ENCODE results near the gene UBC.
"Not testable (repeated sequence)": the region's sequence is repeated elsewhere in the genome, so short reads cannot be mapped to it uniquely, and the experiment has no call there.

The UBC gene

GRCh38 chr12:124914392-124915238 is at the start of gene UBC:
TSS of gene UBC (minus strand) at chr12:124914650. CDS start at chr12:124913771, 879 bp downstream.
- DNase-seq, result peak; percentile 94

DNA sequence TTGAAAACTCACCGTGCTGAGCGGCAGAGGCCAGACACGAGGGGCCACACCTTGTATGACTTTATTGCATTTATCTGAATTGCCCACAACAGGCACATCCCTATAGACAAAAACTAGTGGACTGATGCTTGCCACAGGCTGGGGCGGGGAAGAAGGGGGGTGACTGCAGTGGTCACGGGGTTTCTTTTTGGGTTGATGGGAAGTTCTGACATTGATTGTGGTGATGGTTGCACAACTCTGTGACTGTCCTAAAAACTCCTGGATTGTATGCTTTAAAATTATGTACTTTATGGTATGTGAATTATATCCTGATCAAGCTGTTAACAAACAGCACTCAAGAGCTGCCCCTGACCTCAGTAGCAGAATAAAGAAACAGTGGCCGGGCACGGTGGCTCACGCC is 48.8 kb upstream of the UBC start:
- DNase-seq, result no peak

DNA sequence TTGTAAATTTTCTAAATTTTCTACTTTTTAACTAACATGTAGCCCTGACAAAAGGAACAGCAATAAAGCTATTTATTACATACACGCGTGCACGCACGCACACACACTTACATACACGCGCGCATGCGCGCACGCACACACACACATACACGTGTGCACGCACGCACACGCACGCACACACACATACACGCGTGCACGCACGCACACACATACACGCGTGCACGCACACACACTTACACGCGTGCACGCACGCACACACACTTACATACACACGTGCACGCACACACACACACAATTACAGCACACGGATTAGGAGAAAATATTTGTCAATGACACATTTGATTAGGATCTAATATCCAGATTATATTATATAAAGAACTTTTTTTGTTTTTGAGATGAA is 46.6 kb upstream of the UBC start:
- no peak for DNase-seq

GRCh38 chr12:124956571-124956970 is 42.1 kb upstream of the UBC start:
- DNase-seq, result peak; percentile 49

DNA sequence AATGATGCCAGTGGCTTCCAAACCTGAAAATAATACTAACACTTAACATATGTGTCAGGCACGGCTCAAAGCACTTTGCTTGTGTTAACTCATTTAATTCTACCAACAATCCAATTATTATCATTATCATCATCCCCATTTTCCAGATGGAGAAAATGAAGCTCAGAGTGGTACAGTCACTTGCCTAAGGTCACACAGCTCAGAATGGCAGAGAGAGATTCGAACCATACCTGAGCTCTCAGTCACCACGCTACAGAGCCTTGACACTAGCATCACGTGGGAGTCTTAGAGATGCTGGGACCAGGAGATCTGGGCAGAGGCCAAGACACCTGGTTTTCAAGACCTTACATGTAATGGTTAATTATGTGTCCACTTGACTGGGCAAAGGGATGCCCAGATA is 40.3 kb upstream of the UBC start:
- DNase-seq, result no peak

DNA sequence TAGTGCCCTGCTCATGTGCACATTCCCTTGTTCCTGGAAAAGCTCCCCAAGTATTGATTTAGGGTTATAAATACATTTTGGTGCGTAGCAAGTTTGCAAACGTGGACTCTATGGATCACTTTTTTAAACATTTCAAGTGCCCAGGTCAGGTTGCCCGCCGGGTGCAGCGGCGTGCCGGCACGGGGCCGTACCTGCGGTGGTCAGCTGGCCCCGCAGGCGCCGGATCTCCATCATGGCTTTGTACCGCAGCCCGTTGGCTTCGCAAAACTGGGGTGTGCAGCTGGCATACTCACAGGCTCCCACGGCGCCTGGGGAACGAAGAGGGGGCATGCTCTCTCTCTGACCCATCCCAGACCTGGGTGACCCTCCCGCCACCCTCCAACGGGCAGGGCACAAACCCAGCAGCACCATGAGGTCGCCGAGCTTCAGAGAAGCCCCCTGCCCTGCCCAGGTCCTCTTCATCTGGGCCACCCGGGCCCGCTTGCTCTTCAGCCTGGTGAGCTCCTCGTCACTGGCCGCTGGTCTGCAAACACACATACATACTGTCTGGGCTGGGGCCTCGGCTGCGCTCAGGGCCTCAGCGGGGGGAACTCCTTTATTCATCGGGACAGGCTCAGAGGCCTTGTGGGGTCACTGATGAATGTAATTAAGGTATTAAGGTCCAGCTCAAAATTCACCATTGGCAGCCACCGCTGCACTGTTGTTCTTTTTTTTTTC is 39.4 kb upstream of the UBC start:
- no peak for DNase-seq

- DNase-seq, result peak; percentile 64
These were observed 38.4 kb upstream of the UBC start for GRCh38 chr12:124952801-124953200.

DNA sequence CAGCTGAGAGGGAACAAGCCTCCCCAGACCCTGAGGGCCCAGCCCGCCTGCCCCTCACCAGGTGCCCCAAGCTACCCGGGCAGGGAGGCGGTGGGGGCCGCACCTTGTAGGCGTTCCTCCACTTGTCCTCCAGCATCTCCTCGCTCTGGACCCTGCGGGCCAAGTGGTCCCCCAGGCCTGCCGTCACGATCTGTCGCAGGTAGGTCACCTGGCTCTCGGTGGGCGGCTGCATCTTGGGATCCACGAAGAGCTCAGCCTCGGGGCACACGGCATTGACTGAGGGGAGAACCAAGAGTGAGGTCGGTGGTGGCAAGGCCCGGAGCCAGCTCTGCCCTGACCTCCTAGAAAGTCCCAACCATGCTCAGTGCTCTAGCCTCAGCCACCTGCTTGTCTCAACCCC is 37.8 kb upstream of the UBC start:
- no peak for DNase-seq

- no peak for DNase-seq
These were observed 35.6 kb upstream of the UBC start for GRCh38 chr12:124949779-124950728.

DNA sequence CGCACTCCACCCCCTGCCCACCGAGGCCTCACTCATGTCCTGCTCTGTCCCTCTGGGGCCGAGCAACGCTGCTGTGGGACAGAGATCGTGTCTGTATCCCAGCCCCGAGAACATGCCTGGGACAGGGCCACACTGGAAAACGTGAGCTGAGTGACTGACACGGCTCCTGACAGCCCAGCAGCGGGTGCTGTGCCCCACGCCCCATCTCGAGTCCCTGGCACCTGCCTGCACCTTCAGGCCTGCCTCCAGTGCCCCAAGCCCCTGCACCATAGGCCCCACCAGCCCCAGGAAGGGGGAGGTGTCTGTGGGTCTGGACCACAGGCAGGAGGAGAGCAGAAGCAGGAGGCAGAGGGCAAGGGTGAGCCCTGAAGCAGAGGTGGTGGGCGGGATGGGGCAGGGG is 34.6 kb upstream of the UBC start:
- no peak for DNase-seq

DNA sequence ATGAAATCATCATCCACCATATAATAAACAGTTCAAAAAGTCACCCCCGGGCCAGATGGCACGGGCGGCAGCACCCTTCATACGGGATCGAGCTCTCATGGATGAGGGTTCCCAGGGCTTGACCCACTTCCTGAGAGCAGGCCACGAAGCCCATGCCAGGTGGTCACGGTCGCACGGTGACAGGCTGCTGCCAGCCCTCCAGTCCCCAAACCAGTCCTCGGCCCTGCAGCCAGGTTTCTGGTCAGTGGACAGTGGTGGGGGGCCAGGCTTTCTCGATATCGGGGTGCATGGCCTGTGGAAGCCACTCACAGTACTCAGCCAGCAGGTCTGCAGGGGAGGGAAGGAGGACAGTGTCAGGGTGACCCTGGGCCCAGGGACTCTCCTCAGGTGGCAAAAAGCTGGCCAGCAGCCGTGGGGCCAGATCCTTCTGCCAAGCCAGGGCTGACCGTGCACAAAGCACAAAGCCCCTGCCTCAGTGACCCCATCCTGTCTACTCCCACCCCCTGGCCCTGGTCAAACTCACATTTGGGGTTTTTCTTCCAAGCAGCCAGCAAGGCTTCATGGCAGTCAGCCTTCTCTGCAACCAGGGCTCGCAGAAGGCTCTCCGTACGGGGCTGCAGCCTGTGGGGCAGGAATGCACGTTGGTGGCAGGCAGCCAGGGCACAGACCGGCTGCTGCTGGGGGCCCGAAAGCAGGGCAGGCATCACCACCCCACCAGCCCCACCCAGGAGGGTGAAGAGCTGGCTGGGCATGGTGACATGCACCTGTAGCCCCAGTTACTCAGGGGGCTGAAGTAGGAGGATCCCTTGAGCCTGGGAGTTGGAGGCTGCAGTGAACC is 33.3 kb upstream of the UBC start:
- peak; percentile 53 for DNase-seq

DNA sequence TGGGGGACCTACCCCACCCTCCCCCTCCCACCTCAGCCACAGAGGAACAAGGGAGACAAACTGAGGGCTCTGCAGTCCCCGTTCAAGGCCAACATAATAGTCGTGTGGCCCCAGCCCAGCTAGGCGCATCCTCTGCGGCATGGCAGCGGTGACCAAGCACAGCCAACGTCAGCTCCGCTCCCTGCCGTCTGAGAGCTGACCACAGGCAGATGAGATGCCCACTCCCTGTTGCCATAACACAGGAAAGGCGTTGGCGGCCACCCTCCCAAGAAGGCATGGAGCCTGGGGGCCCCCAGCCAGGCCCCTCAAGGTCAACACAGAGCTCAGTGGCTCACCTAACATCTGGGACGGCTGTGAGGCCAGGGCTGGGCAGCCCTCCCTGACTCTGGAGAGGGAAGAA is 32.6 kb upstream of the UBC start:
- no peak for DNase-seq

- DNase-seq, result peak; percentile 52
These were observed 32.0 kb upstream of the UBC start for GRCh38 chr12:124946447-124946793.

DNA sequence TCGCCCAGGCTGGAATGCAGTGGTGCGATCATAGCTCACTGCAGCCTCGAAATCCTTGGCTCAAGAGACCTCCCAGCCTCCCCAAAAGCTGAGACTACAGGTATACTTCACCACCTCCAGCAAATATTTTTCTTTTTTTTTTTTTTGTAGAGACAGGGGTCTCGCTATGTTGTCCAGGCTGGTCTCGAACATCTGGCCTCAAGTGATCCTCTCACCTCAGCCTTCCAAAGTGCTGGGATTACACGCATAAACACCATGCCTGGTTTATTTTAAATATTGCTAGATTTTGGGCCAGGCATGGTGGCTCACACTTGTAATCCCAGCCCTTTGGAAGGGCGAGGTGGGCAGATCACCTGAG is 26.7 kb upstream of the UBC start:
- no peak for DNase-seq

- DNase-seq, result peak; percentile 98
These were observed 26.1 kb upstream of the UBC start for GRCh38 chr12:124940393-124941169.

DNA sequence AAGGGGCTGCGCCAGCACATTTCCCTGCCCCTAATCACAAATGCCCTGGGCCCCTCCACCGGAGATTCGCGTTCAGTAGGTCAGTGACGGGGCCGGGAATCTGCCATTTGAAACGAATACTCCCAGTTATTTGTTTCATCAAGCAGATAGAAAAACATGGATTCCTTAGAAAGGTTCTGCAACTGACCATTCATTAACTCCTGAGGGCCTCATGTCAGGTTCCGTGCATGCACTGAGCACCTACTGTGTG is 25.6 kb upstream of the UBC start:
- no peak for DNase-seq

DNA sequence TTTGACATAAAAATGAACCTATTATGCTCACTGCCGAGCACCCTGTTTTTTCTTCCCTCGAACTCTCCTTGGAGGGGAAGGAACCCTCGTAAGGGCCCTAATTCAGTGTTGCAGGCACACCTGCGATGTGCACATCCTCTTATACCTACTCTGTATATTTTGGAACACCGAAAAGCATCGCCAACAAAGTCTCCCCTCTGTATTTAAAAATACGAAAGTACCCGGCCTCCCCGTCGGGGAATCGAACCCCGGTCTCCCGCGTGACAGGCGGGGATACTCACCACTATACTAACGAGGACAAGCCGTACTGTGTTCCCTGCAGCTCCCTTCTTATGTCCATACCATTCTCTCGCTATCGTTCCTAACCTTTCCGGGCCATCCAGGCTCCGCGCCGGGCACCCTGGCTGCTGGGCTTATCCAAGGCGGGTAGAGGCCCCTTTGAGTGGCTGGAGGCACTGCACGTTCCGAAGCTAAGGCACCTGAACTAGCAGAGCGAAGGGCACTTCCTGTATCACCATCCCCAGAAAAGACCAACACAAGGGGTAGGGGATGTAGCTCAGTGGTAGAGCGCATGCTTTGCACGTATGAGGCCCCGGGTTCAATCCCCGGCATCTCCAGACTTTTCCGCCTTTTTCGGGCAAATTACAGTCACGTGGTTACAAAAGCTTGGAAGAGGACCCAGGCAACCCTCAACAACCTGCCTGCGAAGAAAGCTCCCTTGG is 25.1 kb upstream of the UBC start:
- DNase-seq, result peak; percentile 98

- peak; percentile 93 for DNase-seq
These were observed 24.6 kb upstream of the UBC start for GRCh38 chr12:124939079-124939420.

- DNase-seq, result peak; percentile 66
These were observed 24.1 kb upstream of the UBC start for GRCh38 chr12:124938587-124938986.

- no peak for DNase-seq
These were observed 23.7 kb upstream of the UBC start for GRCh38 chr12:124938108-124938507.

DNA sequence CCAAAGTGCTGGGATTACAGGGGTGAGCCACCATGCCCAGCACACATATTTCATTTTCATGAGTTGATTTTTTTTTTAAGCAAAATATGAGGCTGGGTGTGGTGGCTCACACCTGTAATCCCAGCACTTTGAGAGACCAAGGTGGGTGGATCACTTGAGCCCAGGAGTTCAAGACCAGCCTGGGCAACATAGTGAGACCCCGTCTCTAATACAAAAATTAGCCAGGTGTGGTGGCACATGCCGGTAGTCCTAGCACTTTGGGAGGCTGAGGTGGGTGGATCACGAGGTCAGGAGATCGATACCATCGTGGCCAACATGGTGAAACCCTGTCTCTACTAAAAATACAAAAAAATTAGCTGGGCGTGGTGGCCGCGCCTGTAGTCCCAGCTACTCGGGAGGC is 17.1 kb upstream of the UBC start:
- not testable (repeated sequence) for DNase-seq
